Spinal cord (tissue), 10 donors: ENCODE measurements around the gene PKM. TPM values are rescaled to one million over a fixed set of nuclear protein-coding genes. Genes with fewer than 3 reads are reported as not detected.

Source experiments
- DNase-seq, 6 donors: peaks; one replicate each; pipeline versions ENCODE4 v3.0.0 to v3.0.0-alpha.2; 2013 to 2015; ENCODE audit warnings: low spot score in 6 of 6, low read depth in 4 of 6
- H3K27ac ChIP-seq: one replicate; pipeline ENCODE4 v1.5.1; 2013; ENCODE audit warnings: low read depth, low read length, control low read depth
- H3K27me3 ChIP-seq: one replicate; pipeline ENCODE4 v1.6.1; 2013; ENCODE audit warnings: low read length; ENCODE audit not compliant: control insufficient read depth, insufficient read depth
- H3K36me3 ChIP-seq: one replicate; pipeline ENCODE4 v1.6.1; 2013; ENCODE audit warnings: low read length; ENCODE audit not compliant: control insufficient read depth, insufficient read depth
- H3K4me1 ChIP-seq: one replicate; pipeline ENCODE4 v1.6.1; 2013; ENCODE audit warnings: low read length; ENCODE audit not compliant: control insufficient read depth, insufficient read depth
- H3K4me3 ChIP-seq: one replicate; pipeline ENCODE4 v1.5.1; 2013; ENCODE audit warnings: low read depth, low read length, control low read depth
- H3K9me3 ChIP-seq: one replicate; pipeline ENCODE4 v1.6.1; 2013; ENCODE audit warnings: low read length; ENCODE audit not compliant: control insufficient read depth, insufficient read depth
- WGBS: methylation state at CpG from one replicate; pipeline ENCODE4 v1.1.5; 2013; ENCODE audit warnings: missing lambda C conversion rate; ENCODE audit not compliant: insufficient coverage; 5-methylcytosine and 5-hydroxymethylcytosine counted together
- polyA plus RNA-seq, 2 donors: library from polyadenylated mRNA; unstranded; fragments of 120-200 nt; gene quantifications; one replicate each; pipeline ENCODE4 v1.2.1, GENCODE V29; 2013; ENCODE audit not compliant: insufficient read length in 2 of 2
- total RNA-seq, 2 donors: library from RNA; depleted of rRNA in 1 of 2; stranded (reverse); fragments of 120-200 nt in 1 of 2; fragments of >200 nt in 1 of 2; gene quantifications; one replicate each; pipeline versions ENCODE4 v1.2.3 to v1.2.4, GENCODE V29; 2013 to 2014
- donor health status: healthy.

Gene PKM
- total and polyA plus RNA-seq, 4 donors: 461 to 718 (median 647) TPM

- no peak overlapping the region for H3K4me3 ChIP-seq
- H3K27ac ChIP-seq: no peak overlapping the region
- WGBS: 80% methylated on average over 1 of the region's 3 CpGs
Measured at GRCh38 chr15:72237029-72237852, 6.3 kb upstream of the PKM start.

GRCh38 chr15:72236381-72237003 is 5.5 kb upstream of the PKM start:
- peaks cover 10% of the 10 kb centered on the region for H3K4me1 ChIP-seq
- no peak overlapping the region for H3K27ac ChIP-seq

More at GRCh38 chr15:72237029-72237852, 6.3 kb upstream of the PKM start:
- H3K27me3 ChIP-seq: no peaks in the 10 kb centered on the region
- H3K36me3 ChIP-seq: peaks cover 23% of the 10 kb centered on the region
- peaks cover 5% of the 10 kb centered on the region for H3K4me1 ChIP-seq
- H3K9me3 ChIP-seq: no peaks in the 10 kb centered on the region
- DNase-seq: no peak

GRCh38 chr15:72235298-72235697 is 4.3 kb upstream of the PKM start:
- Histone ChIP-seq H3K36me3 (peaks cover 7% of the 10 kb centered on the region), H3K27ac (no peak overlapping the region), H3K9me3 (no peaks in the 10 kb centered on the region), H3K4me3 (no peak overlapping the region), H3K4me1 (peaks cover 13% of the 10 kb centered on the region), H3K27me3 (no peaks in the 10 kb centered on the region)
- no peak for DNase-seq
- 93% methylated on average over 4 of the region's 4 CpGs for WGBS

More at GRCh38 chr15:72236381-72237003, 5.5 kb upstream of the PKM start:
- Histone ChIP-seq H3K9me3 (no peaks in the 10 kb centered on the region), H3K27me3 (no peaks in the 10 kb centered on the region), H3K36me3 (peaks cover 16% of the 10 kb centered on the region), H3K4me3 (no peak overlapping the region)
- WGBS: 89% methylated on average over 2 of the region's 2 CpGs
- DNase-seq: no peak

- Histone ChIP-seq H3K36me3 (peaks cover 2% of the 10 kb centered on the region), H3K4me3 (no peak overlapping the region), H3K27me3 (no peaks in the 10 kb centered on the region), H3K27ac (no peak overlapping the region), H3K9me3 (no peaks in the 10 kb centered on the region), H3K4me1 (peaks cover 20% of the 10 kb centered on the region)
- 100% methylated on average over 1 of the region's 6 CpGs for WGBS
- no peak for DNase-seq
Measured at GRCh38 chr15:72233769-72234168, 2.8 kb upstream of the PKM start.

- peaks cover 2% of the 10 kb centered on the region for H3K36me3 ChIP-seq
- peak in 3 of 6 donors; percentile 45 to 64 (median 54) for DNase-seq
- WGBS: 3% methylated on average over 15 of the region's 16 CpGs
- peaks cover 34% of the 10 kb centered on the region for H3K4me1 ChIP-seq
- H3K9me3 ChIP-seq: no peaks in the 10 kb centered on the region
- peak overlapping the region; percentile 98 for H3K27ac ChIP-seq
- H3K4me3 ChIP-seq: peak overlapping the region; percentile 94
- H3K27me3 ChIP-seq: no peaks in the 10 kb centered on the region
Measured at GRCh38 chr15:72231833-72232478, 966 bp upstream of the PKM start.

- peak overlapping the region; percentile 98 for H3K27ac ChIP-seq
- H3K36me3 ChIP-seq: peaks cover 2% of the 10 kb centered on the region
- peak; percentile 71 to 98 (median 81) for DNase-seq
- peaks cover 45% of the 10 kb centered on the region for H3K4me1 ChIP-seq
- no peaks in the 10 kb centered on the region for H3K27me3 ChIP-seq
- peak overlapping the region; percentile 94 for H3K4me3 ChIP-seq
- H3K9me3 ChIP-seq: no peaks in the 10 kb centered on the region
- WGBS: under 1% methylated on average over 79 of the region's 79 CpGs
Measured at GRCh38 chr15:72230197-72231065, 559 bp downstream of the PKM start.

- under 1% methylated on average over 29 of the region's 29 CpGs for WGBS
- peaks cover 2% of the 10 kb centered on the region for H3K36me3 ChIP-seq
- DNase-seq: no peak
- no peaks in the 10 kb centered on the region for H3K27me3 ChIP-seq
- peaks cover 45% of the 10 kb centered on the region for H3K4me1 ChIP-seq
- H3K9me3 ChIP-seq: no peaks in the 10 kb centered on the region
- peak overlapping the region; percentile 94 for H3K4me3 ChIP-seq
- H3K27ac ChIP-seq: peak overlapping the region; percentile 98
Measured at GRCh38 chr15:72229947-72230196, 1.1 kb downstream of the PKM start.

GRCh38 chr15:72229076-72229946 is 1.7 kb downstream of the PKM start:
- Histone ChIP-seq H3K27me3 (no peaks in the 10 kb centered on the region), H3K9me3 (no peaks in the 10 kb centered on the region), H3K27ac (peak overlapping the region; percentile 98), H3K36me3 (peaks cover 2% of the 10 kb centered on the region), H3K4me1 (peaks cover 45% of the 10 kb centered on the region), H3K4me3 (peak overlapping the region; percentile 94)
- peak in 3 of 6 donors; percentile 29 to 60 (median 40) for DNase-seq
- WGBS: 12% methylated on average over 11 of the region's 25 CpGs
